Ishikawa (cell line): ENCODE measurements around the gene ACSF3.

Experiments used
- CEBPB ChIP-seq: IDR thresholded peaks from 2 replicates; pipeline ENCODE4 v1.6.1; 2012
- CREB1 ChIP-seq: IDR thresholded peaks from 2 replicates; pipeline ENCODE4 v1.6.1; 2012; ENCODE audit warnings: low read depth
- EGR1 ChIP-seq: IDR thresholded peaks from 2 replicates; pipeline ENCODE4 v1.6.1; 2012
- EP300 ChIP-seq: IDR thresholded peaks from 2 replicates; pipeline ENCODE4 v1.6.1; 2012; ENCODE audit warnings: borderline replicate concordance
- FOXM1 ChIP-seq: IDR thresholded peaks from 2 replicates; pipeline ENCODE4 v1.6.1; 2012; ENCODE audit warnings: low read depth, borderline replicate concordance
- NFIC ChIP-seq: IDR thresholded peaks from 2 replicates; pipeline ENCODE4 v1.6.1; 2012
- RAD21 ChIP-seq: IDR thresholded peaks from 2 replicates; pipeline ENCODE4 v1.6.1; 2012; ENCODE audit warnings: low read depth
- REST ChIP-seq: IDR thresholded peaks from 2 replicates; pipeline ENCODE4 v1.6.1; 2012; ENCODE audit warnings: low read depth, mild to moderate bottlenecking
- TAF1 ChIP-seq: IDR thresholded peaks from 2 replicates; pipeline ENCODE4 v1.6.1; 2012; ENCODE audit warnings: low read depth, mild to moderate bottlenecking
- TCF12 ChIP-seq: IDR thresholded peaks from 2 replicates; pipeline ENCODE4 v1.6.1; 2012; ENCODE audit warnings: low read depth
- TEAD4 ChIP-seq: IDR thresholded peaks from 2 replicates; pipeline ENCODE4 v1.6.1; 2012
- USF1 ChIP-seq: IDR thresholded peaks from 2 replicates; pipeline ENCODE4 v1.6.1; 2012
- YY1 ChIP-seq: IDR thresholded peaks from 2 replicates; pipeline ENCODE4 v1.6.1; 2012; ENCODE audit warnings: low read depth
- ZBTB7A ChIP-seq: IDR thresholded peaks from 2 replicates; pipeline ENCODE4 v1.6.1; 2012; ENCODE audit warnings: low read depth
- TF ChIP-seq, protein P1 (sequence below): IDR thresholded peaks from 2 replicates; pipeline ENCODE4 v1.6.1; 2012

The ACSF3 gene

GRCh38 chr16:89143201-89143741 is 49.6 kb downstream of the ACSF3 start:
- TF ChIP-seq TEAD4 = no peak
- no peak for TF ChIP-seq NFIC
- no peak for TF ChIP-seq EGR1
- no peak for TF ChIP-seq EP300
- TF ChIP-seq TCF12 = no peak
- TF ChIP-seq FOXM1 = no peak

- TF ChIP-seq FOXM1 (no peak), EP300 (no peak), TEAD4 (no peak), TAF1 (no peak), CREB1 (no peak), REST (no peak), EGR1 (no peak), RAD21 (no peak), TCF12 (no peak), CEBPB (no peak), NFIC (no peak), ZBTB7A (no peak), USF1 (no peak), YY1 (no peak)
- TF ChIP-seq, protein P1, sequence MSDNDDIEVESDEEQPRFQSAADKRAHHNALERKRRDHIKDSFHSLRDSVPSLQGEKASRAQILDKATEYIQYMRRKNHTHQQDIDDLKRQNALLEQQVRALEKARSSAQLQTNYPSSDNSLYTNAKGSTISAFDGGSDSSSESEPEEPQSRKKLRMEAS = no peak
Measured at GRCh38 chr16:89143911-89144675, 50.4 kb downstream of the ACSF3 start.

DNA sequence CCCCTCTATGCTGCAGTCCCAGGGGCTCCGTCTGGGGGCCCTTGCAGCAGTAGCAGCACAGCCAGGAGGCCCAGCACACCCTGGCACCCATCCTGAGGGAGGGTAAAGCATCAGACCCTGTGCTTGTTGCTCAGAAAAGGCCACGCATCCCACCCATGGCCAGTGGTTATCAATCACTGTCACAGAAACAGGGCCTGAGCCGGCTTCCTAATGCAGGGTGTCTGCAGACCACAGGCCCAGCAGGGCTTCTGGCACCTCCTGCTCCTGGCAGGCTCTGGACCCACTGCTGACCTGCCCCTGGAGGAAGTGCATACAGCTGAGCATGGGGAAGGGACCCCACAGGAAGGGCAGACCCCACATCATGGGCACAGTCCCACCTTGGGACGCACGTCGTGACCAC is 51.0 kb downstream of the ACSF3 start:
- TF ChIP-seq FOXM1 (no peak), TEAD4 (no peak), YY1 (no peak), EGR1 (no peak), CEBPB (no peak), RAD21 (no peak), USF1 (no peak), CREB1 (no peak)
- TF ChIP-seq, protein P1 = no peak

DNA sequence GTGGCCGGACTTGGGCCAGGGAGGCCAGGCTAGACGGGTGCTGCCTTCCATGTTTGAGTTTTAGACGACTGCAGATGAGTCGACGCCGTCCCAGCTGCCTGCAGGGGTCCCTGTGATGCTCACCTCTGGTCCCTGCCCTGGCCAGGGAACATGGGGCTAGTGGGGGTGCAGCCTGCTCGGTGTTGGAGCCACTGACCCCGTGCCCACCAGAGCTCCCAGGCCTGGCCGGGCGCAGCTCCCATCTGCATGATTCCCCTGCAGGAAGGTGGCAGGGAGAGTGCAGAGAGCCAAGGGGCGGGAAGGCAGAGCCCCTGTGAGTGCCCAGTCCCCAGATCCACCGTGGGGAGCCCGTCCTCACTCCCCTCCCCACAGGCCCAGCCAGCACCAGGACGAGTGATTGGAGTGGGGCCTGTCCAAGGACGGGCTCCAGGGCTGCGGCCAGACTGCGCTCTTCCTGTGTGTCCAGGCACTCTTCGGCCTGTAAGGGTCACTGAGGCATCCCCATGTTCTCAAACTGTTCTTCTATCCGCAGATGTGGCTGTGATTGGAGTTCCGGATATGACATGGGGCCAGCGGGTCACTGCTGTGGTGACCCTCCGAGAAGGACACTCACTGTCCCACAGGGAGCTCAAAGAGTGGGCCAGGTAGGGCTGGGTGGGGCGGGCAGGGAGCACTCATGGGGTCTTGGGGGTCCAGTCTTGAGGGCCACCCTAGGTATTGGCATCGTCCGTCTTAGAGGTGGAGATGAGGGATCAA is 51.9 kb downstream of the ACSF3 start:
- no peak for TF ChIP-seq TEAD4
- no peak for TF ChIP-seq CEBPB
- TF ChIP-seq EGR1 = no peak
- no peak for TF ChIP-seq REST
- no peak for TF ChIP-seq CREB1
- no peak for TF ChIP-seq TAF1

DNA sequence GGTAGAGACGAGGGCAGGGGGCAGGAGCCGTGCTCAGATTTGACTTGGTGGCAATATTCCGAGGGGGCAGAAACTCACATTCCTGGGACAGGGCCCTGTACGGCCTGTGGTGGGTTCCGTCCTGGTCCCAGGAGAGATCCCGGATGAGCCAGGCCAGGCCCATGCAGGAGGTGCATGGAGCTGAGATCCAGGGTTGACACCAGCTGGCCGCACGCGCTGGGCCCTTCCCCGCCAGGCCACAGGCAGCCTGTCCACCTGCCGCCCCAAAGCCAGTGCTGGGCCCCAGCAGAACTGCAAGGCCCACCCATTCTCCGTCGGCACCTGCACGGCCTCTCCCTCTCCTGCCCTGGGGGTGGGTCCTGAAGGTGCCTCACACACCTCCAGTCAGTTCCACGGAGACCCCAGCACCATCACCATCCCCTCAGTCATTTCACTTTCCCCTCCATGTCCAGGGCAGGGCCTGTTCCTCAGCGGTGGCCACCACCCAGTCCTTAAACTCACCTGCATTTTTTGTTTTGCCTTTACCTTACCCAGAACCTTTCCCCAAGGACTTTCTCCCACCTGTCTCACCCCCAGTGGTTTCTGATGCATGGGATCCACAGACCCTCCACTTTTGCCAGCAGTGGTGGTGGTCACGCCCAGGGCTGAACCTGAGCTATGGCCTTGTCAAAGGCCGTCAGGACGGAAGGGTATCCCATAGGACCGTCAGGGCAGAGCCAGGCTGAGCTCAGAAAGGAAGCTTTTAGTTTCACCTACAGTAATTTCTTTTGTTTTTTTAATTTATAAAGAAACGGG is 52.8 kb downstream of the ACSF3 start:
- TF ChIP-seq EP300 (no peak), TAF1 (no peak), REST (no peak), CREB1 (no peak), NFIC (no peak), TEAD4 (no peak), TCF12 (no peak), CEBPB (no peak), ZBTB7A (no peak), EGR1 (no peak), FOXM1 (no peak), USF1 (no peak)
- TF ChIP-seq, protein P1 = no peak
